ENCODE results near the gene STX3.
"Not testable (repeated sequence)": the region's sequence is repeated elsewhere in the genome, so short reads cannot be mapped to it uniquely, and the experiment has no call there.

Gene STX3

GRCh38 chr11:59842316-59842715 lies 87.1 kb downstream of the STX3 start:
- DNase-seq (ENCODE audit: low read depth): no peak

GRCh38 chr11:59845399-59845798 lies 90.2 kb downstream of the STX3 start, which contains the start of gene CBLIF:
Gene CBLIF (minus strand): TSS chr11:59845499. CDS start chr11:59845453, 46 bp downstream.
- no peak for DNase-seq (ENCODE audit: low read depth)

GRCh38 chr11:59846556-59846955 lies 91.4 kb downstream of the STX3 start:
- DNase-seq (ENCODE audit: low read depth): no peak

GRCh38 chr11:59847626-59848025 lies 92.5 kb downstream of the STX3 start:
- DNase-seq (ENCODE audit: low read depth): no peak

GRCh38 chr11:59848439-59848838 lies 93.3 kb downstream of the STX3 start:
- not testable (repeated sequence) for DNase-seq (ENCODE audit: low read depth)

- DNase-seq (ENCODE audit: low read depth): no peak
These were observed 94.0 kb downstream of the STX3 start for GRCh38 chr11:59849129-59849528.

- not testable (repeated sequence) for DNase-seq (ENCODE audit: low read depth)
These were observed 94.4 kb downstream of the STX3 start for GRCh38 chr11:59849551-59849950.

GRCh38 chr11:59851416-59851815 lies 96.2 kb downstream of the STX3 start:
- DNase-seq (ENCODE audit: low read depth): not testable (repeated sequence)

- DNase-seq (ENCODE audit: low read depth): no peak
These were observed 99.7 kb downstream of the STX3 start for GRCh38 chr11:59854871-59855270.

Measured in stimulated activated CD8-positive, alpha-beta memory T cell treated with anti-CD3 and anti-CD28 coated beads, Interleukin-7, amount 100 ng/mL, for 24 hours (primary cell).